ENCODE data around the gene PCDHGA11. TPM values are rescaled to one million over a fixed set of nuclear protein-coding genes. Genes with fewer than 3 reads are reported as not detected.
"Not testable (repeated sequence)": the region's sequence is repeated elsewhere in the genome, so short reads cannot be mapped to it uniquely, and the experiment has no call there.

The PCDHGA11 gene
- 6.8 and 10.6 TPM in 2 replicates for total RNA-seq

- peak; percentile 88 for DNase-seq
Observed at GRCh38 chr5:141420855-141421488, at the start of gene PCDHGA11. Gene PCDHGA11, plus strand, starts transcription at chr5:141421051. Its CDS starts 177 bp downstream, at chr5:141421228.

GRCh38 chr5:141371572-141372475 lies 49.0 kb upstream of the PCDHGA11 start:
- DNase-seq, result no peak

- DNase-seq, result peak; percentile 56
Observed at GRCh38 chr5:141373673-141374317, 47.1 kb upstream of the PCDHGA11 start, which contains the start of gene PCDHGA6. Gene PCDHGA6, plus strand, starts transcription at chr5:141373891. Its CDS starts 193 bp downstream, at chr5:141374084.

- DNase-seq, result no peak
Observed at GRCh38 chr5:141374627-141375026, 46.2 kb upstream of the PCDHGA11 start.

- DNase-seq, result not testable (repeated sequence)
Observed at GRCh38 chr5:141375444-141376155, 45.3 kb upstream of the PCDHGA11 start.

- DNase-seq, result peak; percentile 53
Observed at GRCh38 chr5:141382469-141383294, 38.2 kb upstream of the PCDHGA11 start, which contains the start of gene PCDHGA7. Gene PCDHGA7, plus strand, starts transcription at chr5:141382742. Its CDS starts 158 bp downstream, at chr5:141382900.

- DNase-seq, result no peak
Observed at GRCh38 chr5:141383345-141383744, 37.5 kb upstream of the PCDHGA11 start.

GRCh38 chr5:141384471-141385267 lies 36.2 kb upstream of the PCDHGA11 start:
- no peak for DNase-seq

GRCh38 chr5:141387557-141388311 lies 33.1 kb upstream of the PCDHGA11 start, which contains the start of gene PCDHGB4:
Gene PCDHGB4, plus strand, starts transcription at chr5:141387698. Its CDS starts 187 bp downstream, at chr5:141387885.
- peak; percentile 67 for DNase-seq

GRCh38 chr5:141388661-141389060 lies 32.2 kb upstream of the PCDHGA11 start:
- DNase-seq, result no peak

- DNase-seq, result no peak
Observed at GRCh38 chr5:141389153-141390042, 31.5 kb upstream of the PCDHGA11 start.

- no peak for DNase-seq
Observed at GRCh38 chr5:141392429-141393198, 28.2 kb upstream of the PCDHGA11 start, which contains the start of gene PCDHGA8. Gene PCDHGA8, plus strand, starts transcription at chr5:141392633. Its CDS starts 181 bp downstream, at chr5:141392814.

GRCh38 chr5:141393267-141393666 lies 27.6 kb upstream of the PCDHGA11 start:
- no peak for DNase-seq

- not testable (repeated sequence) for DNase-seq
Observed at GRCh38 chr5:141394401-141395187, 26.3 kb upstream of the PCDHGA11 start.

- peak; percentile 68 for DNase-seq
Observed at GRCh38 chr5:141397756-141398551, 22.9 kb upstream of the PCDHGA11 start, which contains the start of gene PCDHGB5. Gene PCDHGB5, plus strand, starts transcription at chr5:141397947. Its CDS starts 181 bp downstream, at chr5:141398128.

GRCh38 chr5:141398608-141399007 lies 22.2 kb upstream of the PCDHGA11 start:
- DNase-seq, result no peak

All from dermis blood vessel endothelial cell (primary cell).